Left colon (tissue), 2 donors: ENCODE measurements around the gene ANKRD23. TPM values are rescaled to one million over a fixed set of nuclear protein-coding genes. Genes with fewer than 3 reads are reported as not detected.
A peak's percentile ranks its signal among the peaks of the same experiment; 100 is the strongest.
"Not testable (repeated sequence)": the region's sequence is repeated elsewhere in the genome, so short reads cannot be mapped to it uniquely, and the experiment has no call there.

ENCODE experiments used
- ATAC-seq: fragments of 200-7000 bp; cut with Tn5 transposase; one replicate; pipeline ENCODE4 v1.9.1; 2020; ENCODE audit warnings: mild to moderate bottlenecking, moderate library complexity
- DNase-seq, 2 donors: peaks; one replicate each; pipeline ENCODE4 v3.0.0-alpha.2; 2020
- intact Hi-C, 2 donors: fragments of 100-400 bp; cut with DNase I in 1 of 2; cut with micrococcal nuclease in 1 of 2; formaldehyde crosslinking; loops; one replicate each; pipeline versions ENCODE4 v1.11.2 to v1.14.0; 2022; cut with DNase I, micrococcal nuclease
- total RNA-seq, 2 donors: library from RNA; stranded (reverse); fragmentation: NEBNext Ultra II Directional; extraction: Animal tissue kit (Norgen Biotek cat#: 25700); gene quantifications; one replicate each; pipeline ENCODE4 v1.2.1, GENCODE V29; 2021
- donor health status: DM: no; HTN: no; CAD: no.
- donor health status: DM: yes; HTN: yes; CAD: no.

ANKRD23 gene
- total RNA-seq, 2 donors from 2014 or later: 3.7 to 4.3 TPM

DNA sequence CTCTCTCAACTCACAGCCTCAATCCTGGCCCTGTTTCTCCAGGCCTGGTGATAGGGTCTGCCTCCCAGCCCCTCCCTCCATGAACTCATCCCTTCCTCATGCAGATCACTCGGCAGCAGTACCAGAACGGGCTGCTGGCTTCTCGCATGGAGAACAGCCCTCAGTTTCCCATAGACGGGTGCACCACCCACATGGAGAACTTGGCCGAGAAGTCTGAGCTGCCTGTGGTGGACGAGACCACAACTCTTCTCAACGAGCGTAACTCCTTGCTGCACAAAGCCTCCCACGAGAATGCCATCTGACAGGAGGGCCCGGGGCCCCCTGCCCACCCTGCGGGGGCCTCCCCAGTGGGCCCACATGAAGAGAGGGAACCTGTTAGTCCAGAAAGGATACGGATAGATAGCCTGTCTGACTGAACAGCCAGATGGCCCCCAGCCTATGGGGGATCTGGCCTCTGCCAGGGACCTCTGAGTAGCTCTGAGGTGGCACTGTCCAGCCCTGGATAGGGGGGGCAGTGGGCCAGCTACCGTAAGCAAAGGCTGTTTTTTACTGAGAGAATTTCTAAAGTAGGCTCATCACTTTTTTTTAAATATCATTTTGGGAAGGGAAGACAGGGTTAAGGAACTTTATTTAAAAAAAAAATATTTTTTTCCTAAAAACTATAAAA is 34.5 kb downstream of the ANKRD23 start:
- DNase-seq (no peak), ATAC-seq (no peak)
- intact Hi-C loops: no loop called here

DNA sequence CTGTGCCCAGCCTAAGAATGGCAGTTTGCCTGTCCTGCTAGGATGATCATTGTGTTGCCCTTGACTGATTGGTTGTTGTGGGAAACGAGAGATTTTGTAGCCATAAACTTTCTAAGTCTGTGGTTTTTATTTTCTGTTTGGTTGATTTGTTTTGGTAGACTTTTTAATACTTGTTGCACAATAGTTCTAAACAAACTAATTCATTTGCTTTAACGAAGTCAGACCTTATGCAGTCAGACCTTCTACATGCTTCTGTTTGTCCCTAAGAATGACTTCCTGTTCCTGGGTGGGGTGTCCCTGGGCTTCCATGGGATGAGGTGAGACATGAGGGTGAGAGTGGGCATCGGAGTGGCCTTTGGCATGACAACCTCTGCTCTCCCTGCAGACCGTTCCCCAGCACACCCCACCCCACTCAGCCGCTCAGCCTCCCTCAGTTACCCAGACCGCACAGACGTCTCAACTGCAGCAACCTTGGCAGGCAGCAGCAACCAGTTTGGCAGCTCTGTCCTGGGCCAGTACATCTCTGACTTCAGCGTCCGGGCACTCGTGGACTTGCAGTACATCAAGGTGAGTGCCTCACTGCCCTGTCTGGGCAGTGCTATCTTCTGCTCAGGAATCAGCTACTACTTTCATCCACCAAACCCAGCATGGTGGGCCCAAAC is 35.5 kb downstream of the ANKRD23 start:
- ATAC-seq (no peak), DNase-seq (no peak)
- intact Hi-C loops: no loop called here

DNA sequence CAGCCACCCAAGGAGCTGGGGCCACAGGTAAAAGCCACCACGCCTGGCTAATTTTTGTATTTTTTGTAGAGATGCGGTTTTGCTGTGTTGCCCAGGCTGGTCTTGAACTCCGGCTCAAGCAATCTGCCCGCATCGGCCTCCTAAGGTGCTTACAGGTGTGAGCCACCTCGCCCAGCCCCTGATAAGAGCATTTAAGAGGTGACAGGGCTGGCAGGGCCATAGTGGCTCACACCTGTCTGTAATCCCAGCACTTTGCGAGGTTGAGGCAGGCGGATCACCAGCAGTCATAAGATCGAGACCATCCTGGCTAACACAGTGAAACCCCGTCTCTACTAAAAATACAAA is 36.7 kb downstream of the ANKRD23 start:
- no peak for ATAC-seq
- intact Hi-C loops: no loop called here
- no peak for DNase-seq

DNA sequence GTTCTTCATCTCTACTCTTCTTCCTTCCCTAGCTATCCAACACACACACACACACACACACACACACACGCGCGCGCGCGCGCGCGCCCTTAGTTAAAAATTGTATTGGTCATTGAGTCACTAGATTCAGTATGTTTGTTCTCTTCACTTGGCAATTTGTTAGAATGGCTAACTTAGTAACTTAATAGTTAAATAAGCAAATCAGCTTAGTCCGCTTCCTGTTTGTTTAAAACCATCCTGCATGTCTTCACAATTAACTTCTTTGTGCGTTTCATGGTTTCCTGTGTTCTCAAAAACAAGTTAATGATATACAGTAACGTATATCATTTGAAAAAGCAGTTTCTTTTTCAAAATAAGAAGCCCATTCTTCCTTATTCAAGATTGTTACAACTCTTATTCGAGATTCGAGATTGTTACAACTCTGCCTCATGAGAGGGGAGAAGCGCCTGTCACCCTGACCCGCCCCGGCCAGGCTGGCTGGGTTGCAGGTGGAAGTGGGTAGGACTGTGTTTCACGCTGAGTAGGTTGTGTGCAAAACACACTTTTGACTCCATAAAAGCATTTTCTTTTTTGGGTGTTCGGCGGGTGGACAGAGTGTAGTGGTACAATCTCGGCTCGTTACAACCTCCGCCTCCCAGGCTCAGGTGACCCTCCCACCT is 37.2 kb downstream of the ANKRD23 start:
- intact Hi-C loops: no loop called here
- DNase-seq (no peak), ATAC-seq (no peak)

DNA sequence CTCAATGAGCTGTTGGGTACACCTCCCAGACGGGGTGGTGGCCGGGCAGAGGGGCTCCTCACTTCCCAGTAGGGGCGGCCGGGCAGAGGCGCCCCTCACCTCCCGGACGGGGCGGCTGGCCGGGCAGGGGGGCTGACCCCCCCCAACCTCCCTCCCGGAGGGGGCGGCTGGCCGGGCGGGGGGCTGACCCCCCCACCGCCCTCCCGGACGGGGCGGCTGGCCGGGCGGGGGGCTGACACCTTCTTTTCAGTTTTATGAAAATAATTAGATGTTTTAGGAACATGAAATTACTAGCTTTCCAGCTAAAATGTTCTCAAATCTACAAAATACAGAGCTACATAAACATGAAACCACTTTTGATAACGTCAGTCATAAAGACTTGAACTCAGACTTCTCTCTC is 37.9 kb downstream of the ANKRD23 start:
- intact Hi-C loops, DNase-seq, ATAC-seq: not testable (repeated sequence)

DNA sequence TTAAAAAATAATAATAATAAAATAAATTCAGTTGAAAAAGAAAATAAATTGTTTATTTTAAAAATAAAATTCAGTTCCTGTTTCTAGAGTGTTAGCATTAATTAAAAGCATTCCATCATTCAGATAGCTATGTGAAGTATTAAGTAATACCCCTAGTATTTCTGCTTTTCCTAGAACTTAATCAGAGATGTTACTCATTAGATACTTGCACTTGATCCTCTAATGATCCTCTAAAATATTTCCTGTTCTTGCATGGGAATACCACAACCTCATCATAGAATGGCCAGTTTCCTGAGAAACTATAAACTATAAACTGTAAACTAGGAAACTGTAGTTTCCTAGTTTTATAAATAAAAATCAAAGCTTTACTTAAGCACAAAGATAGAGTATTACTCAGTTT is 38.8 kb downstream of the ANKRD23 start:
- DNase-seq: no peak
- intact Hi-C loops: loop anchor here in 1 of 2 donors (5.0 kb wide), 1 partner anchor 168 kb away; the partner anchor contains the start of gene KANSL3
- ATAC-seq: no peak

DNA sequence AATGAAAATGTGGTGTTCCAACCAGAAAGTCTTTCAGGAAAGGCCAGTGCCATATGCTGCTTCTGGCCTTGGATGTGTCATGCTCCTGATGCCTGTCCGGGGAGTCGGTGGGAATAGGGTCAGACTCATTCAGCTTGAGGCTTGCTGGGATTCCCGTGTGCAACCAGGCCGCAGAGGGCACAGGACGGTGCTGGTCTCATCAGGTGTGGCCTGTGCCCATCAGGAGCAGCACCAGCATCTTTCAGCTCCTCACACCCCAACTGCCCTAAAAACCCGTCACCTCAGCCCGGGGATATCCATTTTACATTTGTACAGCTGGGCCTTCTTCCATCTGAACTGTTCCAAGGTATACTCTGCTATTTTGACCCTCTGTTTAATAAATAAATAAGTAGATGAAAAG is 41.1 kb downstream of the ANKRD23 start:
- intact Hi-C loops: loop anchor here in 1 of 2 donors (5.0 kb wide), 1 partner anchor 165 kb away; the partner anchor contains the start of gene KANSL3
- DNase-seq: no peak

DNA sequence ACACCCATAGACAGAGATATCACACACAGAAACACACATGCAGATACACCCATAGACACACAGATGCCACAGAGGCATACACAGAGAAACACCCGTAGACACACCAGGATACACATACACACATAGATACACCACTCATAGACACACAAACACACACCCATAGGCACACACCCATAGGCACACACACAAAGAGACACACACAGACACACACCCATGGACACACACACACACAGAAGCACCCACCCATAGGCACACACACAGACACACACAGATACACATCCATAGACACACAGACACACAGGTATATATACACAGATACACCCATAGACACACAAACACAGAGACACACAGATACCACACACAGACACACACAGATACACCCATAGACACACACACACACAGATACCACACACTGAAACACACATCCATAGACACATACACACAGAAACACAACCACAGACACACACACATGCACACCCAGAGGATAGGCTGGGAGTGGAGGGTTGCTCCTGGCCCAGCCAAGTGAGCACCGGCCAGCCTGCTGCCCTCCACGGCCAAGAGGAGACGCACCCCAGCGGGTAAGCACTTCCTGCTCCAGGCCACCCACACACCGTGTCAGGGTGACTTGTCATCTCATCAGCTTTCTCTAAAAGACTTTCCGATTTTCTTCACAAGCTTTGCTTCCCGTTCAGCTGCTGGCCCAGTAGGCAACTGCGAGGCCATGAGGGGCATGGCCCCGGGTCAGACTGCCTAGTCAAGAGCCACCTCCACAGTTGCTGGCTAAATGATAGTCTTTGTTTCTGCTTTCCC is 41.8 kb downstream of the ANKRD23 start:
- no peak for ATAC-seq
- intact Hi-C loops: loop anchor here in 1 of 2 donors (5.0 kb wide), 1 partner anchor 165 kb away; the partner anchor contains the start of gene KANSL3
- no peak for DNase-seq

More for the DNA sequence above, 41.1 kb downstream of the ANKRD23 start:
- ATAC-seq: no peak

DNA sequence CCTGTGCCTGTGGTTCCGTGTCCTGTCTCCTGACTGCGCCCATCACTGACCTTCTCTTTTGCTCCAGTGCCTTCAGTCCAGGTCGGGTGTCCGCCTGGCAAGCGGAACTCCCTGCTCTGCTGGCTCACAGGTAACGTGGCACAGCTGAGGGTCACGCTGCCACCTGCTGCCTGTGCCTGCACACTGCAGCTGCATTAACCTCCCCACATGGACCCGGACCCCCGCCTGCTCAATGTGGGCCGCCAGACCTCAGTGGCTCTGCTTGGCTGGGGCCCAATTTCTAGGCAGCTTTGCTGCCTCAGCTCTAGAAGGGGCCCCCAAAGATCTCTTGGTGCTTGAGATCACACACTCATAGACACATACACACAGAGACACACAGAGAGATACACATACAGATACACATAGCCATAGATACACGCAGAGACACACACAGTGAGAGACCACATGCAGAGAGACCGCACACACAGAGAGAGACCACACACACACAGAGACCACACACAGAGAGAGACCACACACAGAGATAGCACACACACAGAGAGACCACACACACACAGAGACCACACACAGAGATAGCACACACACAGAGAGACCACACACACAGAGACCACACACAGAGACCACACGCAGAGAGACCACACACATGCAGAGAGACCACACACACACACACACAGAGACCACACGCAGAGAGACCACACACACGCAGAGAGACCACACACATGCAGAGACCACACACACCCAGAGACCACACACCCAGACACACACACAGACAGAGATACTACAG is 42.6 kb downstream of the ANKRD23 start:
- ATAC-seq: peak; percentile 93
- DNase-seq: peak; percentile 79 to 85
- intact Hi-C loops: loop anchor here in 1 of 2 donors (5.0 kb wide), 1 partner anchor 164 kb away; the partner anchor contains the start of gene KANSL3

DNA sequence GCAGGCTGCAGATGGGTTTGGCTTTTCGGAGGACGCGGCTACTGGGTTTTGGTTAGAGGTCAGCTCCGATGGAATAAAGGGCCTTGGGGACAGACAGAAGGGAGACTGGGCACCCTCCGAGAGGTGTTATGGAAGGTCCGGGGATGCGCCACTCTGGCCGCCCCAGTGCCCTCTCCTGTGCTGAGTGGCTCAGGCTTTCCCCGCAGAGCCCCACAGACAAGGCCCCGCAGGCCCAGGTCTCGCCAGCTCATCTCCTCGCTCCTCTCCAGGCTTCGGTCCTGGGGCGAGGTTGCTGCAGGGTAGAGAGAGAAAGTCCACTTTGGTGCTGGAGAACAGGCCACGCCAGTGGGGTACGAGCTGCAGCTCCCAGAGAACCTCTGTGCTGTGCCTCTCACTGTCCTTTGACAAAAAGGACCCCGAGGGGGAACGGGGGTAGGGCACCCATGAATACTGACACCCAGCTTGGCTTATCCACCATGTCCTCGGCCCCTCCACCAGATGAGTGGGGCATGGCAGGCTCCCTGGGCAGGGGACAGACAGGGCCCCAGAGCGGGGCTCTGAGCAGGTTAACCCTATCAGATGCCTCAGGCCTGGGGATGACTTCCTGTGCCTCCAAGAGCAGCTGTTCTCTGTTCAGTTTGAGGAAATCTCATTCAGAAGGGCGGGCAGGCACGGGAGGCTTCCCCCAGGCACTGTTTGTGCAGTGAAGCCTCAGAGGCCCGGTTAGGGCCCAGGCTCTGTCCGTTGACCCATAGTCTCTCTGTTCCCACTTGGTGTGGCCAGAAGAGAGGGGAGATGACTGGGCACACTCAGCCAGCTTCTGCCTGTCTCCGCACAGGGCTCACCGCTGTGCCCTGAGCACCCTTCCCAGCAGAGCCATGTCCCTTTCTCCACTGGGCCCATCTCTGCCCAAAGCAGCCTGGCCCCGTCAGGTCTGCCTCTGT is 43.5 kb downstream of the ANKRD23 start:
- no peak for DNase-seq
- ATAC-seq: peak; percentile 14
- intact Hi-C loops: loop anchor here in 1 of 2 donors (5.0 kb wide), 1 partner anchor 163 kb away; the partner anchor contains the start of gene KANSL3

DNA sequence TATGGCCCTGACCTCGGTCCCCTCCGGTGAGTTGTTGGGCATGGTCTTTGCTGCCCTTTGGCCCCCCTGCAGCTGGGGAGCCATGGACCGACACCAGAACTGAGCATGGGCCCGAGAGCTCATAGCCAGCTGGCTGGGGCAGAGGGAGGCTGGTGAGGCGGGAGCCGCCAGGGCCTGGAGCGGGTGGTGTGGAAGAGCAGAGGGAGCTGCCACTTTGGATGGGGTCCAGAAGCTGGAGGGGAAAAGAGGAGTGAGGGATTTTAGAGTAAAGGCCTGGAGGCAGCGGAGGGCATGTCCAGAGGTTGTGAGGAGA is 44.2 kb downstream of the ANKRD23 start:
- intact Hi-C loops: no loop called here
- ATAC-seq (no peak), DNase-seq (no peak)

DNA sequence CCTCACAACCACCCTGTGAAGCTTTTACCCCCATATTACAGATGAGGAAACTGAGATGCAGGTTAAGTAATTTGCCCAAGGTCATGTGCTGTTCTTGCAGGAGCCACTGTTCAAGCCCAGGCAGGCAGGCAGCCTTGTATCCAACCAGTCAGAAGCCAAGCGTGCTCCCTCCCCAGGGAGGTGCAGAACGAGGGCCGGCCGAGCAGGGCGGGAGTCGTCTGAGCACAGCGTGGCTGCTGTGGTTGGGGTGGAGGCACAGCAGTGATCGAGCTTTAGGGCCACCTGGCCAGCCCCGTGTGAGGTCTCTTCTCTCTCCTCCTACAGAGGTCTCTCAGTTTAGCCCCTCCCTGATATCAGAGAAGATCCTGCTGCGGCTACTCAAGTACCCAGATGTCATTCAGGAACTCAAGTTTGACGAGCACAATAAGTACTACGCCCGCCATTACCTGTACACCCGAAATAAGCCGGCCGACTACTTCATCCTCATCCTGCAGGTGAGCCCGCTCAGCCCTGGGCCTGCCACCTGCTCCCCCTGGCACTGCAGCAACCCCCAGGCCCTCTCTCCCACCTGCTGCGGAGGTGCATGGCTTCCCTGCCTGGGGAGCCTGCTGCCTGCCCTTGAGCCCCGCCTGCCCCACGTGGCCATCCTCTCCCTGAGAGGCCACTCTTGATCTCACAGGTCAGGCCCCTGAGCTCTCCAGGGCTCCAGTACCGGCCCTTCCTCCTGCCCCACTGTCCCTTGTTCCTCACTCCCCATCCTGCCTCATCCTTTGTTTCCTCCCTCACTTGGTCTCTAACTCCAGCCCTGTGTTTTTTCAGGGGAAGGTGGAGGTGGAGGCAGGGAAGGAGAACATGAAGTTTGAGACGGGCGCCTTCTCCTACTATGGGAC is 44.8 kb downstream of the ANKRD23 start:
- intact Hi-C loops: no loop called here
- ATAC-seq: no peak
- DNase-seq: no peak

DNA sequence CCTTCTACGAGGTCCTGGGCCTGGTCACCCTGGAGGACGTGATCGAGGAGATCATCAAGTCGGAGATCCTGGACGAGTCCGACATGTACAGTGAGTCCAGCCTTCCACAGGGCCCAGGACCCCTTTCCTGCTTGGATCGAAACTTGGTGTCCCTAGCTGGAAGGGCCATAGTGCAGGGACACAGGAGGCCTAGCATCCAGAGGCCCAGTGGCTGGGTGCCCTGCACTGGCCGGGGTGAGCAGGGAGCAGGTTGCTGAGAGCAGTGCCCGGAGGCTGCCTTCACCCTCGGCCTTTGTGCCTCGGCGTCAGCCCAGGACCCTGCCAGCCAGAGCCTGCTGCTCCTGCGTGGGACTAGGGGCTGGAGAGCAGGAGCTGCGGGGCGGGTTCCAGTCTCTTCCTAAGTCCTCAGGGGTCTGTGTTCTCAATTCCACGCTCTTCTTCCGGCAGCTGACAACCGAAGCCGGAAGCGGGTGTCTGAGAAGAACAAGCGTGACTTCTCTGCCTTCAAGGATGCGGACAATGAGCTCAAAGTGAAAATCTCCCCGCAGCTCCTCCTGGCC is 46.7 kb downstream of the ANKRD23 start:
- DNase-seq (no peak), ATAC-seq (no peak)
- intact Hi-C loops: no loop called here

DNA sequence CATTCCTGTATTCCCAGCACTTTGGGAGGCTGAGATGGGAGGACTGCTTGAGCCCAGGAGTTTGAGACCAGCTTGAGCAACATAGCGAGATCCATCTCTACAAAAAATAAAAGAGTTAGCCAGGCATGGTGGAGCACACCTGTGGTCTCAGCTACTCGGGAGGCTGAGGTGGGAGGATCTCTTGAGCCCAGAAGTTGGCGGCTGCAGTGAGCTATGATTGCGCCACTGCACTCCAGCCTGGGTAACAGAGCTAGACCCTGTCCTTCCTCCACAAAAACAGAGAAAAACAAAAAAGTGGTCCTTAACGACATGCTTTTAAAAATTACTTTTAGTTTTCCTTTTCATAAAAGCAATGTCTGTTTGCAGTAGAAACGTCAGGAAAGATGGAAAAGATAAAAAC is 47.3 kb downstream of the ANKRD23 start:
- DNase-seq, ATAC-seq, intact Hi-C loops: not testable (repeated sequence)

DNA sequence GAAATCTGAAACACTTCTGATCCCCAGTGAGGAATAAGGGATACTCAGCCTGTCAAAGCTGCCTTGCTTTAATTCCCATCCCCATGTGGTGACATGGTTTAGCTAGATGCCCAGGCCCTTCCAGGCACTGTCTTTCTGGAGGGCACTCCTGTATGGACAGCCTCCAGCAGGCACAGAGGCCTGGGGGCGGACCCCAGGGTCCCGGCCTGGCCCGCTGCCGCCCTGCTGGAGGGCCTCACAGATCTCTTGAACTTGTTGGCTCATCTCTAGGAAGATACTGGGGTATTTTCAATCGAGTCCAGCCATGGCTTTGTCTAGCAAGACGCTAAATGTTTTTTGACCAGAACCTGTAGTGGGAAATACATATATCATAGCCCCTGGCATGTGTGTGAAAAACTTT is 48.7 kb downstream of the ANKRD23 start:
- intact Hi-C loops: no loop called here
- DNase-seq (no peak), ATAC-seq (no peak)
